ENCODE data around the gene EIF3J.

Gene EIF3J

GRCh38 chr15:44595246-44595645, 58.3 kb downstream of the EIF3J start:
- Histone ChIP-seq H3K79me2 (ENCODE audit: low read length) (no peaks in the 10 kb centered on the region), H3K27me3 (replicated peaks; ENCODE audit: insufficient read depth, low read length) (no peaks in the 10 kb centered on the region), H2AFZ (ENCODE audit: low read length) (no peak overlapping the region), H3K4me3 (ENCODE audit: low read length) (no peak overlapping the region), H3K4me1 (ENCODE audit: low read length) (peaks cover 24% of the 10 kb centered on the region), H3K9me3 (replicated peaks; ENCODE audit: insufficient read depth, low read length) (no peaks in the 10 kb centered on the region), H3K36me3 (replicated peaks; ENCODE audit: insufficient read depth, low read length) (no peaks in the 10 kb centered on the region), H4K20me1 (ENCODE audit: insufficient read depth, low read length) (no peaks in the 10 kb centered on the region), H3K27ac (ENCODE audit: low read length) (peak overlapping the region; percentile 70; the same call in 1 of the 2 replicates), H3K9ac (ENCODE audit: low read length) (no peak overlapping the region), H3K9me2 (replicated peaks; ENCODE audit: insufficient read depth, low read length) (no peaks in the 10 kb centered on the region), H3F3A (ENCODE audit: insufficient read depth, low read length) (peaks cover 18% of the 10 kb centered on the region), H3K4me2 (ENCODE audit: low read depth, low read length) (no peak overlapping the region)
- no peak for DNase-seq
- TF ChIP-seq EZH2phosphoT487 (IDR thresholded peaks at IDR 0.05; ENCODE audit: low read length) (no peak), EZH2 (optimal IDR thresholded peaks at IDR 0.05; ENCODE audit: low read depth, low read length) (no peak)
- TF ChIP-seq, protein P1, sequence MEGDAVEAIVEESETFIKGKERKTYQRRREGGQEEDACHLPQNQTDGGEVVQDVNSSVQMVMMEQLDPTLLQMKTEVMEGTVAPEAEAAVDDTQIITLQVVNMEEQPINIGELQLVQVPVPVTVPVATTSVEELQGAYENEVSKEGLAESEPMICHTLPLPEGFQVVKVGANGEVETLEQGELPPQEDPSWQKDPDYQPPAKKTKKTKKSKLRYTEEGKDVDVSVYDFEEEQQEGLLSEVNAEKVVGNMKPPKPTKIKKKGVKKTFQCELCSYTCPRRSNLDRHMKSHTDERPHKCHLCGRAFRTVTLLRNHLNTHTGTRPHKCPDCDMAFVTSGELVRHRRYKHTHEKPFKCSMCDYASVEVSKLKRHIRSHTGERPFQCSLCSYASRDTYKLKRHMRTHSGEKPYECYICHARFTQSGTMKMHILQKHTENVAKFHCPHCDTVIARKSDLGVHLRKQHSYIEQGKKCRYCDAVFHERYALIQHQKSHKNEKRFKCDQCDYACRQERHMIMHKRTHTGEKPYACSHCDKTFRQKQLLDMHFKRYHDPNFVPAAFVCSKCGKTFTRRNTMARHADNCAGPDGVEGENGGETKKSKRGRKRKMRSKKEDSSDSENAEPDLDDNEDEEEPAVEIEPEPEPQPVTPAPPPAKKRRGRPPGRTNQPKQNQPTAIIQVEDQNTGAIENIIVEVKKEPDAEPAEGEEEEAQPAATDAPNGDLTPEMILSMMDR (IDR thresholded peaks at IDR 0.05; ENCODE audit: low read length): no peak

- no peaks in the 10 kb centered on the region for H3K9me2 ChIP-seq (replicated peaks; ENCODE audit: insufficient read depth, low read length)
- no peak overlapping the region for H3K4me3 ChIP-seq (ENCODE audit: low read length)
- H4K20me1 ChIP-seq (ENCODE audit: insufficient read depth, low read length): no peaks in the 10 kb centered on the region
- H3K27ac ChIP-seq (ENCODE audit: low read length): peak overlapping the region; percentile 70
- H3K9me3 ChIP-seq (replicated peaks; ENCODE audit: insufficient read depth, low read length): no peaks in the 10 kb centered on the region
- TF ChIP-seq EZH2phosphoT487 (IDR thresholded peaks at IDR 0.05; ENCODE audit: low read length): no peak
- no peak for TF ChIP-seq EZH2 (optimal IDR thresholded peaks at IDR 0.05; ENCODE audit: low read depth, low read length)
- H3K27me3 ChIP-seq (replicated peaks; ENCODE audit: insufficient read depth, low read length): no peaks in the 10 kb centered on the region
- H3K4me2 ChIP-seq (ENCODE audit: low read depth, low read length): peak overlapping the region; percentile 49; the same call in 1 of the 2 replicates
- H3K9ac ChIP-seq (ENCODE audit: low read length): no peak overlapping the region
- H2AFZ ChIP-seq (ENCODE audit: low read length): no peak overlapping the region
- H3K36me3 ChIP-seq (replicated peaks; ENCODE audit: insufficient read depth, low read length): no peaks in the 10 kb centered on the region
- peaks cover 24% of the 10 kb centered on the region for H3K4me1 ChIP-seq (ENCODE audit: low read length)
- H3K79me2 ChIP-seq (ENCODE audit: low read length): no peaks in the 10 kb centered on the region
- H3F3A ChIP-seq (ENCODE audit: insufficient read depth, low read length): peaks cover 18% of the 10 kb centered on the region
- DNase-seq: peak; percentile 78
Observed at GRCh38 chr15:44595656-44596510, 58.9 kb downstream of the EIF3J start.

DNA sequence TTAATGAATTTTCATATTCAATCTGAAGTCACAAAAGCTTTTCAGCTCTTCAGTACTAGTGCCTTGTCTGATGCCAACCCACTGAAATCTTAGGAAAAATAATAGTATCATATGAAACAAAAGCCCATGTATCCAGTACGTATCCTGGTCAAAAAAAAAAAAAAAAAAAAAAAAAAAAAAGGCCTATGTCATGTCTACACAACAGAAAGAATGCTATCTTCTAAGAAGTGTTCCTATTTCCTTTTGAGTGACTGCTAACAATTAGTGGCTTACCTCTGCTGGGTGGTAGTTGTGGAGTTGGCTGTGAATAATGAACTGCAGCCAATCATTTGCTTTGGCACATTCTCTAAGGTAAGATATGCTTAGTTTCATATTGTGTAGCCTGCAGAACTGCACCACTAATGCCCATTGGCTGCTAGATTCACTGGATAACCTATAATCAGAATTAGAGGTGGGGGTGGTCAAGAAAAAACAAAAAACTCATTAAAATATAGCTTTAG, 59.6 kb downstream of the EIF3J start:
- H3K36me3 ChIP-seq (replicated peaks; ENCODE audit: insufficient read depth, low read length): no peaks in the 10 kb centered on the region
- H3K4me1 ChIP-seq (ENCODE audit: low read length): peaks cover 24% of the 10 kb centered on the region

More for the DNA sequence above, 59.6 kb downstream of the EIF3J start:
- Histone ChIP-seq H3K9me2 (replicated peaks; ENCODE audit: insufficient read depth, low read length) (no peaks in the 10 kb centered on the region), H2AFZ (ENCODE audit: low read length) (no peak overlapping the region), H3K79me2 (ENCODE audit: low read length) (no peaks in the 10 kb centered on the region), H3K4me3 (ENCODE audit: low read length) (no peak overlapping the region), H3K4me2 (ENCODE audit: low read depth, low read length) (peak overlapping the region; percentile 49; the same call in 1 of the 2 replicates), H3K27ac (ENCODE audit: low read length) (peak overlapping the region; percentile 70; the same call in 1 of the 2 replicates), H3F3A (ENCODE audit: insufficient read depth, low read length) (peaks cover 18% of the 10 kb centered on the region), H3K9ac (ENCODE audit: low read length) (no peak overlapping the region), H4K20me1 (ENCODE audit: insufficient read depth, low read length) (no peaks in the 10 kb centered on the region), H3K9me3 (replicated peaks; ENCODE audit: insufficient read depth, low read length) (no peaks in the 10 kb centered on the region), H3K27me3 (replicated peaks; ENCODE audit: insufficient read depth, low read length) (no peaks in the 10 kb centered on the region)
- DNase-seq: peak; percentile 12
- TF ChIP-seq EZH2 (optimal IDR thresholded peaks at IDR 0.05; ENCODE audit: low read depth, low read length): no peak
- TF ChIP-seq, protein P1 (IDR thresholded peaks at IDR 0.05; ENCODE audit: low read length): no peak
- TF ChIP-seq EZH2phosphoT487 (IDR thresholded peaks at IDR 0.05; ENCODE audit: low read length): no peak
